GM04503 (cell line): ENCODE measurements around the gene OBP2B.
"Not testable (repeated sequence)": the region's sequence is repeated elsewhere in the genome, so short reads cannot be mapped to it uniquely, and the experiment has no call there.

Experiments
- DNase-seq: peaks from one replicate; pipeline ENCODE4 v3.0.0-alpha.2; 2012; ENCODE audit warnings: low read depth

Gene OBP2B

DNA sequence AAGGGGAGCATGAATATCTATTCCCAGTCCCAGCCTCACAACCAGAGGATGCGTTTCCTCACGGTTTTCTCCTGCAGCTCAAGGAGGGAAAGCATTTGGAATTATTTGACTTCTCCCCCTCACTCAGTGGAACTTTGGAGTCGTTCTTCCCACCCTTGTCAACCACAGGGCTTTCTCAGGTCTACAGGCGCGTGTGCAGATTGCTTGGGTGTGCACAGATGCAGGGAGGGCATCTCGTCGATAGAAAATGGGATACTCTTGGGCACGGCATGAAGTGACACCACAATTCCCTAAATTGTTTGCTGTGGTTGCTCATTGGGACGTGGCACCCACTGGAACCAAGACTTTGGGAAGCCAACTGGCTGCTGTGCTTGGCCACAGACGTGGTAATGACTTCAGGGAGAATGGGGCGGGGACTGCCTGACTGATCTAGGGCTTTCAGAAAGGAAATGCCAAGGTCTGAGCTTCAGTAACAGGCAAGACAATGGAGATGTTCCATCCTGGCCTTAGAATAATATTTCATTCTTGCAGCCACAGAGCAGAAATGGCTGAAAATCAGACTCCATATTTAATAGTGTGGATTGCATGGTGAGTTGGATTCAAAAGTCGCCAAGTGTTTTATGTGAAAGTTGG lies 12.2 kb upstream of the OBP2B start:
- no peak for DNase-seq

DNA sequence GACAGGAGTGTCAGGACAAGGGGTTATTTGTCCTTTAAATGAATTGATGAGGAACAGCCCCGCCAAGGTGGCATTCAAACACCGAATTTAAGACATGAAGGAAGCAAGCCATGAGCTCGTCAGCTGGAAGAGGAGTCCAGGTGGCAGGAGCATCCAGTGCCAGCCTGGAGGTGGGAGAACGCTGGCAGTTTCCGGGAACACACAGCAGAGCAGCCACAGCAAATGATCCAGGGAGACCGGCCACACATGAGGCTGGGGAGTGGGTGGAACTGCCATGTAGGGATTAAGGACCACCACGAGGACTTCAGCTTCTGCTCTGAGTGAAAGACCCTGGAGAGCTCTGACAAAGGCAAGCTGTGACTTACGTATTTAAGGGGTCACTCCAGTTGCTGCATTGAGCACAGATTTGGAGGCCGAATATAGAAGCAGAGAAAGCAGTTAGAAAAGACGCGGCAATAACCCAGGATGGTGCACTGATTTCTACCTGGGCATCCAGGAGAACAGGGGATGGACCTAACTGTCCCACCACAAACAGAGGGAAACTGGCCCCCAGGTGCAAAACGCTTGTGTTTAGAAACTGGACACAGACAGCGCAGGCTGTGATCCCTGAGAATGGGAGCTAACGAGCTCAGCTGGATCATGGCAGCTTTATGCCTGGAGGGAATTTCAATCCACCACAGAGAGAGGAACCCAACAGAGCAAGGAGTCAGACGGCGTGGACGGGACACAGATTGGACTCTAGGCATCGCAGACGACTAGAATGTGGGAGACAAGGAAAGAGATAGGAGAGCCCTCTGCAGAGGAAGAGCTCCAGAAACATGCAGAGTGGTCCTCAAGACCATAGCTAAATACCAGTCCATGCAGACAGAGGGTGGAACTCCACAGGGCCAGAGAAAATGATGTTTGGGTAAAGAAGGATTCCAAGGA lies 9.3 kb upstream of the OBP2B start:
- not testable (repeated sequence) for DNase-seq

DNA sequence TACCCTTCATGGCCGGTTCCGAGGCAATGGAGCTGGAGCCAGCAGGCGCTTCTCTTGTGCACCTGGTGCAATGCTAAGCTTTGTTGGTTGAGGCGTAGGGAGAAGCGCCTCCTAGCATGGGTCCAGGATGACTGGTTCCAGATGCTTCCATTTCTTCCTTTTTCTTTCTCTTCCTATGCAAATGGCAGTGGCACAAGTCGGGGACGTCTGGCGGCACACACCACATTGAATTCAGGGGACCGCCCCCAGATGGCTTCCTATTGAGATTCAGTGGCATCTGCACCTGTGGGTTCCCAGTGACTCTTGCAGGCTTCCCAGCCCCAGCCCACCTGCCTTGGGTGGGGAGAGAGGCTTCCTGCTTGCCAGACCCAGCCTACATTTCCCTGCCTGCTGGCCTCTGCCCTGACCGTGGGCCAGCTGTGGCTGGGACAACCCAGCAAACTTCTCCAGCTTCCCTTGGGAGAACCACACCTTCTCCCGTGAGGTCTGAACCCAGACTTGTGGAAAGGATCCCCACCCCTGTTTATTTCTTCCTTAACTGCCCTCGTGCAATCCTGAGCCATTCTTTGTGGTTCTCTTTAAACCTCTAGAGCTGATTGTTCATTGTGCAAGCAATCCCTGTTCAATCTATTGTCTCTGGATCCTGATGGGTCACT lies 8.4 kb upstream of the OBP2B start:
- DNase-seq = not testable (repeated sequence)

DNA sequence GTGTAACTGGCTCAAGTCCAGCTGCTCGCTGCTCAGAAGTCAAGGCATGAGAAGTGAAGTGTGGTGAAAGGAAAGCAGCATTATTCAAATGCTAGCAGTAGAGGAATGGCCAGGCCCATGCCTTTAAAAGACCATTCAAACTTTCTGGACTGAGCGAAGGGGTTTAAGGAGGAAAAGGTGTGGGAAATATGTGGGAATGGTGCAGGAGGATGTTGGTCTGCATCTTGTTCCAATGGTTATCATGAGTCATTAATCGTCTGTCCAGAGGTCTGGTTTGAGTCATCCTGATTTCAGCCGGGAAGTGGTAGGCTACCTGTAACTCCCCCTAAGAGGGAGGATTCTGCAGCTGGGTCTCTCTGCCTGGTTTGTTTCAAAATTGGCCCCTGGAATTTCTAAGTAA lies 5.2 kb upstream of the OBP2B start:
- not testable (repeated sequence) for DNase-seq

DNA sequence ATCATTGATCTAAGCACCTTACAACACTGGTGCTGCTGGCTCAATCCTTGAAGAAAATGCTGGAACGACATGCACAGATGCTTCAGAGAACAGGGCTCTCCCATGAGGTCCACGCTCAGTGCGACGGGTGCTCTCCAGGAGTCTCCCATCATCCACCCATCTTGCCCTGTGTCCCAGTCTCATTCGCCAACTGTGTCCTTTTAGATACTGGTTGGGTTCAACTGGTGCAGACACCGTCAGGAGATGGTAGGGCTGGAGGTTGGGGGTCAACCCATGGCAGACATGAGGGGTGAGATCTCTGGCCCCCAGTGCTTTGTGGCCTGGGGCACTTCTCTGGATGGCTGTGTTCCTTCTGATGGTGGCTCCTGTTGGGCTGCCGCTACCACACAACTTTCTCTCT lies 1.6 kb upstream of the OBP2B start:
- DNase-seq = no peak

DNA sequence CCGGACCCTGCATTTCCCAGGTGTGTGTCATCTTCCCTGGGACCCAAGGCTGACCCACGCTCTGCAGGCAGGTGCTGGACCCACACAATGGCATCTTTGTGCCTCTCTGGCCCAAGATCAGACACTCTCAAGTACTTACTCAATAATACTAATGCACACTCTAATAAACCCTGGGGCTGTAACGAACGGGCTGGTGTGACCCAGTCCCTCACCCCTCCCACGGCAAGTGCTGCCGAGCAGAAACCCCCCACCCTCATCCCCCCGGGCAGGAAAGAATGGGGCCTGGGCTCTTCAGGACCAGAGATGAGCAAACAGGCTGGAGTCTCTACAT lies 1.1 kb upstream of the OBP2B start:
- no peak for DNase-seq

DNA sequence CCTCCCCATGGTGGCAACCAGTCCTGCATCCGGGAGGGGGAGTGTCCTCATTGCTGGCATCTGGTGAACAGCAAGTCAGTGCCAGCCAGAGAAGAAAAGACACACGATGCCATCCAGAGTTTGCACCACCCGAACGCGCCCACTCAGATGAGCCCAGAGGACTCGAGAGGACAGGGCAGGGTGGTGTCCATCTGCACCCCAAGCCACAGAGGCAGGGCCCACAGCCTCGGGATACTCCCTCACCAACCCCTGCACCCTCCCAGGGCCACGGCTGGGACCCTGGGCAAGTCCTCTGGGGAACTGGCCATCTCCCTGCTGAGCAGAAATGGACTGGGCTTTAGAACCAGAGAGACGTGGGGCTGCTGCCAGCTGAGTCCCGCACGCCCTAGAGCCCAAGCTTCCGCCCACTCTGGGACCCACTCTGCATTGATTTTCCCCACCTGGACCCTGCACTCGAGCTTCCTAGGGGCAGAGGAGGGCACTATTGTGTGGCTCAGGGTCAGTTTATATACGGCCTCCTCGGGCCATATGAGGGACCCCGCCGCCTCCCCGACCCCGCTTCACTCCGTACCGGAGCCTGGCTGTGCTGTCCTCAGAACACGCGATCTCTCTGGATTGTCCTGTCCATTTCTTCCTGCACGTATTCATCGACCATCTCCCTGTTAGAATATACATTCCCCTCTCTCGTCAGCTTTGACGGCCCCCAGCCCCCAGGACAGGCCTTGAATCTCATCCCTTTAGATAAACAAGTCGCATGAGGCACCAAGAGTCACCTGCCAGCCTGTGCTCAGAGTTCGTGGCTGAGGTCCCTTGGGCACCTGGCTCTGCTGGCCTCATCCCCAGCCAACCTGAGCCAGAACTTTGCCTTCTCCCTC lies 514 bp upstream of the OBP2B start:
- DNase-seq = not testable (repeated sequence)

DNA sequence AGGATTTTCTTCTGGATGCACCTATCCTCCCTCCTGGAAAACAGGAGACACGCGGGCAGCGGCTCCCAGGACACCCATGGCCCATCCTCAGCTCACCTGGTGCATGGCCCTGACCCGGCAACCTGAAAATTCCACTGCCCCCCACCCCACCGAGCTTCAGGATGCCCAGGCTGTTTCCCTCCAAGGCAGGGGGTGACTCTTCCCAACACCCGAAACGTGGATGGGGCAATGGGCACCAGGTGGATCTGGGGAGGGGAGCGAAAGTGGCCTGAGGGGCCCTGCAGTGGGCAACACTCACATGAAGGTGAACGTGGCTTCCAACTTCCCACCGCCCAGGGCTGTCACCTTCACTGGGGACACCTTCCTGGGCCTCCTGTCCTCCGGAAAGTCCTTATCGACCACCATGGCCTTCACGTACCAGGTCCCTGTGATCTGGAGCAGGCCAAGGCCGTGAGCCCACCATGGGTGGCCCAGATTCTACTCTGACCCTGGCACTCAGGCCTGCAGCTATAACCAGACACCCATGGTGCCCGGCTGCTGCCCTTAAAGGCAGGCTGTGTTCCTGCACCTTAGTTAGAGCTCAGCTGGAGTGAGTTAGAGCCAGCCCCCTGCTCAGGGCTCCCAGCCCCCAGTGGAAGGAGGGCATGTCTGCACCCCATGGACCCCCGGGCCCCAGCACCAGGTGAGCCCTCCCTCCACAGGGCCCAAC lies 725 bp downstream of the OBP2B start:
- DNase-seq = not testable (repeated sequence)

DNA sequence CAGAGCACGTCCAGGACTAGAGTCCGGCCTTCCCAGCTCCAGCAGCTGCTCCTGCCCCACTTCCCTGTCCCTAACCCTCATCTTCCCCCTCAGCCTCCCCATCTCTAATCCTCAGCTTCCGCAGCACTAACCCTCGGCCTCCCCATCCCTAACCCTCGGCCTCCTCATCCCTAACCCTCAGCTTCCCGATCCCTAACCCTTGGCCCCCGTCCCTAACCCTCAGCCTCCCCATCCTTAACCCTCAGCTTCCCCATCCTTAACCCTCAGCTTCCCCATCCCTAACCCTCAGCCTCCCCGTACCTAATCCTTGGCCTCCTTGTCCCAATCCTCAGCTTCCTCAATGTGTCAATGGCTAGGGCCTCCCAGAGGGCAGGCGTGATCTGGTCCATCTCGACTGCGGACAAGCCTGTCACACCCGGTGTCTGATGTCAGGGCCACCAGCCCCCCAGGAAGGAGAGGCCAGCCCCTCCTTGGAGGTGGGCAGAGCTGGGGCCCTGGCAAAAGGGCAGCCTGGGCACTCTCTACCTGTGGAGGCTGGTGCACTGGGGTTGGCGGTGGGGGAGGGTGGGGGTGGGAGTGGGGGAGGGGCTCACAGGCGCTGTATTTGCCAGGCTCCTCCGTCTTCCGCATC lies 1.4 kb downstream of the OBP2B start:
- no peak for DNase-seq

DNA sequence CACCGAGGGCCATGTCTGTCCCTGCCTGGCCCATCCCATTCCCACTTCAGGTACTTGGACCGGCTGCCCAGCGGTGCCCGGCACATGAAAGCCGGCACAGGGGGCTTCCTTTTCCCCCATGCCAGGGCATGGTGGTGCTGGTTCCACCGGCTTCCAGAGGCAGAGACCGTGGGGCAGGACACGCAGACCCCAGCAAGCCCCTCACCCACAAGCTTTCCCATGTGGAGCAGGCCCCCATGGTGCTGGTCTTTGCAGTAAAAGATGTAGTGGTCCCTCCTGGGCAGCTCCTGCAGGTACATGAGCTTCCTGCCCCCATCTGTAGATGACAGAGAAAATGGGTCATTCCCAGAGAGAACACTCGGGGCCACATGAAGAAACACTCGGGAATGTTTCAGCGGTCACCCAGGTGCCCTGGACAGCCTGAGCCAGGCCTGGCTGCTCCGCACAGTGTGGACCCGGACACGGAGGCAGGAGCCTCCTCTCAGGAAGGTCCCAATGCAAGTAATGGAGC lies 2.0 kb downstream of the OBP2B start:
- no peak for DNase-seq

DNA sequence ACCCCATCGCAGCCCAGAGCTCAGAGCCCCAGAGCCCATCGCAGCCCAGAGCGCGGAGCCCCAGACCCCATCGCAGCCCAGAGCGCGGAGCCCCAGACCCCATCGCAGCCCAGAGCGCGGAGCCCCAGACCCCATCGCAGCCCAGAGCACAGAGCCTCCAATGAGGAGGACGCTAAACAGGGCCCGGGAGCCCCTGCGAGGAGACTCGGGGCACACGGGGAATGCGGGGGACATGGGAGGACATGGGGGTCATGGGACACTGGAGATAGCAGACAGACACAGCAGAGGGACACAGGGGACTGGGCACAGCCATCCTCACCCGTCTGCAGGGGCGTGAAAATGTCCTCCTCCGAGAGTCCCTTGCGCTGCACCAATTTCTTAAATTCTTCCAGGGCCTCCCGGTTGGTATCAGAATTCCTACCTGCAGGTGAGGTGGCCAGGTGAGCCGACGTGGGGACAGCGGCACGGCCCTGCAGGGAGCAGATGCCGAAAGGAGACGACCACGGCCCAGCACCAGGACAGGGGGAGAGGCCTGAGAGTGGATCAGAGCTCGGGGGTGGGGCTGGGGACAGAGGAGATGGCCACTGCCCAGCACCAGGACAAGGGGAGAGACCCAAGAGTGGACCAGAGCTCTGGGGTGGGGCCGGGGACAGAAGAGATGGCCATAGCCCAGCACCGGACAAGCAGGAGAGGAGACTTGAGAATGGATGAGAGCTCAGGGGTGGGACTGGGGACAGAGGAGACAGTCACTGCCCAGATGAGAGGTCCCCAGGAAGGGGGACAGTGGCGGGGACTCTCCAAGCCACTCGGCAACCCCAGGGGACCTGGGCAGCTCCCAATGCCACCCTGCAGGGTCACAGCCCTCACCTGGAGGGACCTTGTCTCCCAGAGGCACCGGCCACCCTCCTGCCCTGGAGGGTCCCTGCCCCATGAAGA lies 2.8 kb downstream of the OBP2B start:
- DNase-seq = no peak

DNA sequence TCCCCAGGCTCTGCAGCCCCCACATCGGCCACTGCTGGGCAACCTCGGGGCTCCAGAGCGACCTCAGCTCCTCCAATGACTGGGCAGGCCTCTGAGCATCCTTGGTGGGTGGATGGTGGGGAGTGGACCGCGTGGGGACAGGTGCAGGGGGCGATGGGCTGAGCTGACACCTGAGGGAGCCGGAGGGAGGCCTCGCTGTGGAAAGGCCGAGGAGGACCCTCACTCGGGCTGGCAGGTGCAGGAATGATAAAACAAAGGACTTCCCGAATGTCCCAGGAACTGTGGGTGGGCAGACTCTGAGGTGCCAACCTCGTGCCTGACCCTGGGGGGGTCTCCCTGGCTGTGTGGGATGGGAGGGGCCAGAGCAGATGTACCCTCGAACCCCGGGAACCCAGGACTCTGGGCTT lies 3.6 kb downstream of the OBP2B start:
- not testable (repeated sequence) for DNase-seq

DNA sequence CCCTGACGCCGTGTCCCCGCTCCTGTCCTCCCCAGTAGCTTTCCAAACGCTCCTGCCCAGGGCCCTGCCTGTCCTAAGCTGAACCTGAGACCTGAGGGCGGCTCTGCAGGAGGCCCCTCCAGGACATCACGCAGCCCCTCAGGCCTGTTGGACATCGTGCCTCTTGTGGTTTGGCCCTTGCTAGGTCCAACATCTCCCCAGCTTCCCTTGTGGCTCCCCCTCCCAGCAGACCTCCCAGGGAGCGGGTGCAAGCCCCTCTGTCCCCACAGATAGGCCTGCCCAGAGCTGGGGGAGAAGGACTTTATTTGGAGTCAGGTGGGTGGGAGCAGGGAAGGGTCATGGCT lies 4.1 kb downstream of the OBP2B start:
- DNase-seq = no peak

DNA sequence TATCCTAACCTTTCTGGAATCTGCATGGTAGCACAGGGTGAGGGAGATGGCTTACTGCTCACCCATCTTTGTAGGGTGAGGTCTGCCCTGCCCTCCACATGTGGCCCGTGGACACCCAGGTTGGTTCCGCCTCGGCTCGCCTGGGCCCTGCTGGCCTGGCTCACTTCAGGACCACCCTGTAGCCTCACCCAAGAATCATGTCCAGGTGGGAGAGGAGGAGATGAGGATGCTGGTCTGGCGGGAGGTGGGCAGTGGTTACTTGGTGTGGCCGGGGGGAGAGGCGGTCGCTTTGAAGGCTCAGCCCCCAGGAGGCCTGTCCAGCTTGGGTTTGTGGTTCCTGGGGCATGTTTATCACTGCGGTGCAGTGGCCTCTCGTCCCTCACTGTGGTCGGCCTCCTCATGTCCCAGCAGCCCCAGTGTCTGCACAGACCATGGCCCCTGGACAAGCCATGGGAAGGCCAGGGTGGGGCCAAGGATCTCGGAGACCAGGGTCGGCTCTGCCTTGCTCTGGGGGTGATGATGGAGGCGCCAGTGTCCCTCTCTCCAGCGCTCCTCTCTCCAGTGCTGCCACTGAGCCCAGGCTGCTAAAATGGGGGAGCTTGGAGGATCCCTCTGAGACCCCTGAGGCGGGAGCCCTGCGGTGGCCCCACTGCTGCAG lies 4.6 kb downstream of the OBP2B start:
- no peak for DNase-seq

DNA sequence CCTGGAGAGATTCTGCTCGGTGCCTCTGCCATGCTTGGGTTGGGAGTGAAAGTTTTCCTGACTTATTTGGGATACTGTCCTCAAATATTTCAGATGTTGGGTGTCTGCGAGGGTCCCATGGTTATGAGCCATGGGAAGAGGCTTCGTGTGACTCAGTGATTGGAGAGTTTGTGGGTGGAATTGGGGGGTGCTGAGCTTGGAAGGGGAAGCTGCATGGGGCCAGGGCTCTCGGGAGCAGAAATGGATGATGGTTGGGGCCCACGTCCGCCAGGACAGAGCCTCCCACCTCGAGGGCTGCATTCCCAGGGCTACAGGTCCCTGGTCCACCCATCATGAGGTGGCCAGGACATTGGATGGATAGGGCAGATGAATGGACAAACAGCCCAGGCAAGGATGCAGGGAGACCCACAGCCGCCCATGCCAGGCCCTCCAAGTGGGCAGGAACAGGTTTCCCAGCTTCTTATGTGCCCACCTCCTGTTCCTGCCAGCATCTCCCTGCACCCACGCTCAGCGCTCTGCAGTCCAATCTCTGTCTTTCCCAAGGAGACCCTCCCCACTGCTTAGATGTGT lies 5.5 kb downstream of the OBP2B start:
- no peak for DNase-seq

DNA sequence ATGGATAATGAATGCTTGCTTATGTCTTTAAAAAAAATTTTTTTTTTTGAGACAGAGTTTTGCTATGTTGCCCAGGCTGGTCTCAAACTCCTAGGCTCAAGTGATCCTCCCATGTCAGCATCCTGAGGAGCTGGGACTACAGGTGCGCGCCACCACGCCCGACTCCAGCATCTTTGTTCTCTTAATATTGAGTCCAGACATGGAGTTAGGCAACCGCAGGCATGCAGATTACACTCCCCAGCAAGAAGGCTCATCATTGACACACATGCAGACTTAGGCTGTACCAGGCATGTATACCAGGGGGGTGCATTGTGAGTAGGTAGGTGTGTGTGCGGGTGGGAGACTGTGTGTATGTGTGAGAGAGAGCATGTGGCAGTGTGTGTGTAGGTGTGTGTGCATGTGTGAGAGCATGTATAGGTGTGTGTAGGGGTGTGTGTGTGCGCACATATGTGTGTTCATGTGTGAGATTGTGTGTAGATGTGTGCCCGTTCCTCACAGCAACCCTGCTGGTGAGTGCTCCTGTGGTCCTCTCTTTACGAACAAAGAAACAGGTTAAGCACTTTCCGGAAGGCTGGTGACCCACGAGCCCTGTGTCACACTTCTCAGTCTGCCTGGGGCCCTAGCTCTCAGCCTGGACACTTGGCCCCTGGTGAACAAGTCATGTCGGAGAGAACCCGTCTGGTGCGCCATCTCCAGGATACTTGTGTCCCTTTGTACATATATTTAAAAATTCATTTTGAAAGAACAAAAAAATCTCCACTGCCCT lies 6.2 kb downstream of the OBP2B start:
- no peak for DNase-seq

DNA sequence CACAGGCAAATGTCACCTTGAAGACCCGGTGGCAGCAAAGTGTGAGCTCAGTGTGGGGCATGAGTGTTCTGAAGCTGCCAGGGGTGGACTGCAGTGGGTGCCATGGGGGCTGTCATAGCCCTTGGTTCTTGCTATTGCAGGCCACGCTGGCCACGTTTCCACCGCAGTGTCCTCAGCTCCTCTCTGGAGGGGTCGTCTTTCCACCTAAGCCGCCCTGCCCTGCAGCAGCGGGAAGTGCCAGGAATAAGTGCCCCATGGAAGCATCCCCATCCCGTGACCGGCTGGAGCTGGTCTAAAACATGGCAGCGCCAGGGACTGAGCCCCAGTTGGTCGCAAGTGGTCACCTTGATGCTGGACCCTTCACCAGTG lies 6.9 kb downstream of the OBP2B start:
- DNase-seq = no peak
